SK-MEL-5 (cell line): ENCODE measurements around the gene GTF2A1. TPM values are rescaled to one million over a fixed set of nuclear protein-coding genes. Genes with fewer than 3 reads are reported as not detected.

Source experiments
- DNase-seq: peaks from one replicate; pipeline ENCODE4 v3.0.0-alpha.2; 2016; ENCODE audit warnings: low read depth, low spot score
- in situ Hi-C: cut with HindIII; loops from 2 replicates; pipeline ENCODE4 v1.10.0; 2016; ENCODE audit warnings: low sequenced_read_pairs, high pct_unique_total_duplicates, low pct_unique_long_range_greater_than_20kb
- total RNA-seq: library from RNA; depleted of rRNA; stranded (reverse); fragments of >200 nt; shearing (Covaris generic); gene quantifications from 2 replicates; pipeline ENCODE4 v1.2.3, GENCODE V29; 2014

The GTF2A1 gene
- total RNA-seq, 1 experiment from 2014 or later: 35.2 TPM

- in situ Hi-C loops: no loop called here
These were observed 20.7 kb downstream of the GTF2A1 start for GRCh38 chr14:81200054-81200453.

GRCh38 chr14:81199084-81199483 is 21.7 kb downstream of the GTF2A1 start:
- in situ Hi-C loops: no loop called here
- DNase-seq: no peak

More at GRCh38 chr14:81200054-81200453, 20.7 kb downstream of the GTF2A1 start:
- no peak for DNase-seq

- DNase-seq: no peak
- in situ Hi-C loops: no loop called here
These were observed 22.1 kb downstream of the GTF2A1 start for GRCh38 chr14:81198651-81199050.

GRCh38 chr14:81193924-81194633 is 26.7 kb downstream of the GTF2A1 start:
- in situ Hi-C loops: no loop called here
- no peak for DNase-seq

GRCh38 chr14:81192594-81192993 is 28.2 kb downstream of the GTF2A1 start:
- DNase-seq: no peak
- in situ Hi-C loops: no loop called here

GRCh38 chr14:81187832-81188522 is 32.8 kb downstream of the GTF2A1 start:
- in situ Hi-C loops: no loop called here
- DNase-seq: no peak

GRCh38 chr14:81179631-81180030 is 41.1 kb downstream of the GTF2A1 start:
- in situ Hi-C loops: no loop called here
- DNase-seq: no peak

- in situ Hi-C loops: no loop called here
- no peak for DNase-seq
These were observed 42.7 kb downstream of the GTF2A1 start for GRCh38 chr14:81178063-81178462.

- in situ Hi-C loops: no loop called here
- no peak for DNase-seq
These were observed 43.5 kb downstream of the GTF2A1 start for GRCh38 chr14:81177225-81177624.

- in situ Hi-C loops: no loop called here
These were observed 44.5 kb downstream of the GTF2A1 start for GRCh38 chr14:81176241-81176640.

GRCh38 chr14:81172881-81173280 is 47.9 kb downstream of the GTF2A1 start:
- DNase-seq: no peak
- in situ Hi-C loops: no loop called here

More at GRCh38 chr14:81176241-81176640, 44.5 kb downstream of the GTF2A1 start:
- no peak for DNase-seq

- in situ Hi-C loops: no loop called here
These were observed 48.4 kb downstream of the GTF2A1 start for GRCh38 chr14:81172353-81172752.

GRCh38 chr14:81170829-81171195 is 49.9 kb downstream of the GTF2A1 start:
- DNase-seq: no peak
- in situ Hi-C loops: no loop called here

More at GRCh38 chr14:81172353-81172752, 48.4 kb downstream of the GTF2A1 start:
- no peak for DNase-seq

- peak; percentile 92 for DNase-seq
- in situ Hi-C loops: no loop called here
These were observed 50.5 kb downstream of the GTF2A1 start for GRCh38 chr14:81170104-81170828.

- DNase-seq: peak; percentile 31
- in situ Hi-C loops: no loop called here
These were observed 51.1 kb downstream of the GTF2A1 start for GRCh38 chr14:81169711-81170103.

- in situ Hi-C loops: no loop called here
- no peak for DNase-seq
These were observed 51.5 kb downstream of the GTF2A1 start for GRCh38 chr14:81169267-81169666.

- in situ Hi-C loops: no loop called here
- peak; percentile 92 for DNase-seq
These were observed 54.6 kb downstream of the GTF2A1 start for GRCh38 chr14:81166121-81166520.

- peak; percentile 29 for DNase-seq
- in situ Hi-C loops: no loop called here
These were observed 55.6 kb downstream of the GTF2A1 start for GRCh38 chr14:81165188-81165587.
